ENCODE data around the gene STAB1. TPM values are rescaled to one million over a fixed set of nuclear protein-coding genes. Genes with fewer than 3 reads are reported as not detected.

The STAB1 gene
- total and polyA plus RNA-seq, 12 donors: 30.8 to 1,593 (median 466) TPM

DNA sequence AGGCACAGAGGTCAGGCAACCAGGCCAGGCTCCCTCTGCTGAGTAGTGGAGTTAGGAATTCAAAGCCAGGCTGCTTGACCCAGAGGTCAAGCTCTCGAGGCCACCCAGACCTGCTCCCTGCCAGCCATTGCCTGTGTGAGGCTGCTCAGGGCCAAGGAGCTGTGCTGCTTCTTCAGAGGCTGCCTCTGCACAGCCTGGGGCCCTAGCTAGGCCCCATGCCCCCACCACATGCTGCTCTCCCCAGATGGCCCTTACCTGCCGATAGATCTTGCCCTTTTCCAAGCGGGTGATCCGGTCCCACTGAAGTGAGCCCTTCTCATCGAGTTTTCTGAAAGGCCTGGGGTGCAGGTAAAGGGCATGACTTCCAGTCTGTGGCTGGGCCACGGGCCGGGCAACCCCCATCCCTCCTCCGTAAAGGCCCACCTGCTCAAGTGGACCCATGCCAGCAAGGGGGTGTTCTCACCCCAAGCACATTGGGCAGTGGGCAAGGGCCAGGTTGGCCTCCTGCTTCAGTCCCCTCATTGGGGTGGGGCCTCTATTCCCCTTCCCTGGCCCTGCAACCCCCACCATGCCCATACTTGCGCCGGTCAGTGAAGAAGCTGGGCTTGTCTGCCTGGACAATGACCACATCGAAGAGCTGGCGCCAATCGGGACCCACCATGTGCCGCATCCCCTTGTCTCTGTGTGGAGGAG, 32.0 kb downstream of the STAB1 start:
- Histone ChIP-seq H3K27ac (peak overlapping the region in 3 of 5 donors; percentile 54 to 89 (median 84)), H3K9me3 (replicated peaks in 1 of 3) (no peaks in the 10 kb centered on the region), H3K4me1 (replicated peaks in 1 of 2) (peaks cover 38 to 70% of the 10 kb centered on the region in 2 donors), H3K4me3 (no peak overlapping the region), H3K36me3 (replicated peaks in 1 of 2) (peaks cover 0 to 50% of the 10 kb centered on the region in 2 donors), H3K27me3 (no peaks in the 10 kb centered on the region)
- DNase-seq: peak in 5 of 7 donors; percentile 39 to 79 (median 74)
- TF ChIP-seq POLR2A (IDR thresholded peaks at IDR 0.05): no peak
- TF ChIP-seq, protein P1, sequence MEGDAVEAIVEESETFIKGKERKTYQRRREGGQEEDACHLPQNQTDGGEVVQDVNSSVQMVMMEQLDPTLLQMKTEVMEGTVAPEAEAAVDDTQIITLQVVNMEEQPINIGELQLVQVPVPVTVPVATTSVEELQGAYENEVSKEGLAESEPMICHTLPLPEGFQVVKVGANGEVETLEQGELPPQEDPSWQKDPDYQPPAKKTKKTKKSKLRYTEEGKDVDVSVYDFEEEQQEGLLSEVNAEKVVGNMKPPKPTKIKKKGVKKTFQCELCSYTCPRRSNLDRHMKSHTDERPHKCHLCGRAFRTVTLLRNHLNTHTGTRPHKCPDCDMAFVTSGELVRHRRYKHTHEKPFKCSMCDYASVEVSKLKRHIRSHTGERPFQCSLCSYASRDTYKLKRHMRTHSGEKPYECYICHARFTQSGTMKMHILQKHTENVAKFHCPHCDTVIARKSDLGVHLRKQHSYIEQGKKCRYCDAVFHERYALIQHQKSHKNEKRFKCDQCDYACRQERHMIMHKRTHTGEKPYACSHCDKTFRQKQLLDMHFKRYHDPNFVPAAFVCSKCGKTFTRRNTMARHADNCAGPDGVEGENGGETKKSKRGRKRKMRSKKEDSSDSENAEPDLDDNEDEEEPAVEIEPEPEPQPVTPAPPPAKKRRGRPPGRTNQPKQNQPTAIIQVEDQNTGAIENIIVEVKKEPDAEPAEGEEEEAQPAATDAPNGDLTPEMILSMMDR (IDR thresholded peaks at IDR 0.05): no peak
- WGBS, 4 donors: 61 to 82% (median 80%) methylated on average over 3 to 14 of the region's 14 CpGs
- intact Hi-C loops (cut with DNase I): no loop called here

DNA sequence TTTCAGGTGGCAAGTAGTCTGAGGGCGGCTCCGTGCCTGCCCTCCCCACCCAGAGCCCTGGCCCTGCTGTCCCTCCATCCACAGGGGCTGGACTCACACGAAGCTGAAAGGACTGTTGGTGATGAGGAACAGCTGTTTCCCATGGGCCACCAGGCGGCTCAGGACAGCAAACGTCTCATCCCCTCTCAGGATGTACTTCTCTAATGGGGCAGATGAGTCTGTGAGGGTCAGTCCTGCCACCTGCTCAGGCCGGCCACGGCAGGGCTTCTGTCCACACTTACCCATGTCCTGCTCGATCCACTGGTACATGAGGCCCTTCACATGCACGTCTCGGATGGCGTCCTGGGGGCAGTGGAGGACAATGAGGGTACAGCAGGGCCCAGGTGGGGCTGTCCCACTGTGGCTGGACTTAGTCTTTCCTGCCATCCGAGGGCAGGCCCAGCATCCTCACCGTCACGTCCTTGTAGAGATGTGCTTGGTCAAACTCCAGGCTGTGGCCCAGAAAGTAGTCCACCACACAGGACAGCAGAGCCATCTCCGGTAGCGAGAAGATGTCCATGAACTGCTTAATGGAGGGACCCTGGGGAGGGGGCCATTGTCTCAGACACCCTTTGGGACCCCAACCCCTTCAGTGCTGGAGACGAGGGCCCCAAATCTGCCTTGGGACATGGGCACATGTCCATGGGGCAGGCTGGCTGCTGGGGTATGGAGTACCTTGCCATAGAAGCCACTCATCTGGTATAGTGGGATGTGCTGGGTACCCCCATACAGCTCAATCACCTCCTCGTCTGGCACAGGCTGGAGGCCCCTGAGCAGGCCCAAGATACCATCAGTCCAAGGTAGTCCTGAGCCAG, 32.8 kb downstream of the STAB1 start:
- Histone ChIP-seq H3K36me3 (replicated peaks in 1 of 2) (peaks cover 0 to 43% of the 10 kb centered on the region in 2 donors), H3K4me1 (replicated peaks in 1 of 2) (peaks cover 44 to 76% of the 10 kb centered on the region in 2 donors)

DNA sequence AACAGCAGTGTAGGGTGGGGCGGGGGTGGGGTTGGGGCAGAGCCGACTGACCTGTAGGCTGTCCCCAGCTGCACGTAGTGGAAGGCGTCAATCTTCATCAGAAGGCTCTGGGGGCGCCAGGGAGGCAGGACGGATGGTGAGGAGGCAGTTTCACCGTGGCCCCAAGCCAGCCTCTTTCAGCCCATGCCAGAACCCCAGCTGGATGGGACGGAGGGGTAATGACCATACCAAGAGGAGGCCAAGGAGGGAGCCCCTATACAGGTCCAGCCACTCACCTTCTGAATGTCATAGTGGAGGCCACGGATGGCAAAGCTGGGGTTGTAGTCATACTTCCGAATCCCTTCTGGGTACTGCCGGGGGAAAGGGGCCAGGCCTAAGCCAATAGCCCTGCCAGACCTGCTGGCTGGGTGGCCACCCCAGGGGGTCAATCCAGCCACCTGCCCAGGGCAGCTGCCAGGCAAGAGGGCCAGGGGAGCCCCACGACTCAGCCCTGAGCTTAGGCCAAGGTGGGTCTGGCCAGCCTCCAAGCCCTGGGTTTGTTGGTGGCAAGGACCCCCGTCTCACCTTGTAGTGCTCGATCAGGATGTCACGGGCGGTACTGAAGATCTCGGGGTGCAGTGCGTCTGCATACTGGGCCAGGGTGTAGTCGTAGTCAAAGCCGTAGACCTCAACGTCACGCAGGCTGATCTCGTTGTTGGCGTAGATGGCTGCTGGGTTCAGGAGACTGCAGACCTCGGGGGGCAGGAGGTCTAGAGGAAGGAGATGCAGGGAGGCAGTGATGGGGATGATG, 33.6 kb downstream of the STAB1 start:
- TF ChIP-seq POLR2A (IDR thresholded peaks at IDR 0.05): no peak
- TF ChIP-seq, protein P1 (IDR thresholded peaks at IDR 0.05): no peak
- 74 to 88% (median 86%) methylated on average over 4 to 25 of the region's 25 CpGs for WGBS, 4 donors
- H3K4me1 ChIP-seq (replicated peaks in 1 of 2): peaks cover 44 to 76% of the 10 kb centered on the region in 2 donors
- intact Hi-C loops (cut with DNase I): no loop called here
- H3K27me3 ChIP-seq: no peaks in the 10 kb centered on the region
- DNase-seq: peak in 2 of 7 donors; percentile 18 to 23
- H3K4me3 ChIP-seq: no peak overlapping the region
- H3K9me3 ChIP-seq (replicated peaks in 1 of 3): no peaks in the 10 kb centered on the region
- H3K36me3 ChIP-seq (replicated peaks in 1 of 2): peaks cover 0 to 35% of the 10 kb centered on the region in 2 donors
- peak overlapping the region in 3 of 5 donors; percentile 62 to 86 (median 84) for H3K27ac ChIP-seq

More for the DNA sequence above, 32.8 kb downstream of the STAB1 start:
- 80 to 91% (median 82%) methylated on average over 7 to 18 of the region's 18 CpGs for WGBS, 4 donors
- peak in 2 of 7 donors; percentile 16 for DNase-seq
- H3K4me3 ChIP-seq: no peak overlapping the region
- no peaks in the 10 kb centered on the region for H3K27me3 ChIP-seq
- no peaks in the 10 kb centered on the region for H3K9me3 ChIP-seq (replicated peaks in 1 of 3)
- H3K27ac ChIP-seq: peak overlapping the region in 2 of 5 donors; percentile 84 to 89
- TF ChIP-seq, protein P1 (IDR thresholded peaks at IDR 0.05): no peak
- TF ChIP-seq POLR2A (IDR thresholded peaks at IDR 0.05): no peak
- intact Hi-C loops (cut with DNase I): no loop called here
